GM12864 (cell line): Measurements from ENCODE around the gene SMIM29.

ENCODE experiments used
- DNase-seq: peaks from one replicate; pipeline ENCODE4 v3.0.0-alpha.2; 2011; ENCODE audit warnings: low read depth
- H3K4me3 ChIP-seq: 2 replicates; pipeline ENCODE4 v1.5.1; 2011; ENCODE audit warnings: mild to moderate bottlenecking, low read depth, low read length, control low read depth
- CTCF ChIP-seq: IDR thresholded peaks from 2 replicates; pipeline ENCODE4 v1.5.1; 2011; ENCODE audit warnings: low read depth, mild to moderate bottlenecking, moderate library complexity, low read length, control low read depth, inconsistent platforms; ENCODE audit errors: missing control alignments

SMIM29 gene

DNA sequence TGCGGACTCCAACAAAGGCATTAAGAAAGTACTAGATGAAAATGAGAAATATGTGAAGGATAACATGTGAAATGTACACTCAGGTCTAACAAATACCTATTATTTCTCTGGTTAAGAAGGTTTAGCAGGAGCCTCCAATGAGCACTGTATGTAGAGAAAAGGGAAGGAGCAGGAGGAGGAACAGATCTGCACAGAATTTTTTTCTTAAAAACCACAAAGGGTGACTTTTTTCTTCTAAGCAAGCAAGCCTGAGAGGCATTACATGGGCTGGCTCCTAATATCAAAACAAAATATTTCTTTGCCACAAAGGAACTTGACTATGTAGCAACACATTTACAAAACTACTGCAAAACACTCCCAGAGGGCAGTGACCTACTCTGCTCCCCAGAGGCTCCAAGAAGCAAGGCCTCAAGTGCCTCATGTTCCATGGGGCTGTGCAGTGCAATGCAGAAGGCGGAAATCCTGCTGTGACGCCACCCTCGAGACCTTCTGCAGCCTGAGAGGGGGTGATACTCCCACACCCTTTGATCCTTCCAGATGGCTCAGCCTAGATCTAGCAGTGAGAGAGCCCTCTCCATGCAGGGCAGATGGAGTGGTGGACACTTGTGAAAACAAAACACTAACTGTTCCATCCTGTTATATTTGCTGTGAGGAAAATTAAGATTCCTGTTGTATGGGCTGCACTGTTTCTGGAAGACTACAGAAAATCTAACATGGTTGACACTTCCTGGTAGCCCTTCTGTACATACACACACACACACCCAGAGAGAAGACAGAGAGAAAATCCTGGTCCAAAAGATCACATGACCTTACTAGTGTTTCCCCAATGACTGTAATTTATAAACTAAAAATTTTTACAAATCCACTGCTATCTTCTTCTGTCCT, 36.0 kb upstream of the SMIM29 start:
- H3K4me3 ChIP-seq: no peak overlapping the region
- DNase-seq: no peak
- no peak for TF ChIP-seq CTCF

DNA sequence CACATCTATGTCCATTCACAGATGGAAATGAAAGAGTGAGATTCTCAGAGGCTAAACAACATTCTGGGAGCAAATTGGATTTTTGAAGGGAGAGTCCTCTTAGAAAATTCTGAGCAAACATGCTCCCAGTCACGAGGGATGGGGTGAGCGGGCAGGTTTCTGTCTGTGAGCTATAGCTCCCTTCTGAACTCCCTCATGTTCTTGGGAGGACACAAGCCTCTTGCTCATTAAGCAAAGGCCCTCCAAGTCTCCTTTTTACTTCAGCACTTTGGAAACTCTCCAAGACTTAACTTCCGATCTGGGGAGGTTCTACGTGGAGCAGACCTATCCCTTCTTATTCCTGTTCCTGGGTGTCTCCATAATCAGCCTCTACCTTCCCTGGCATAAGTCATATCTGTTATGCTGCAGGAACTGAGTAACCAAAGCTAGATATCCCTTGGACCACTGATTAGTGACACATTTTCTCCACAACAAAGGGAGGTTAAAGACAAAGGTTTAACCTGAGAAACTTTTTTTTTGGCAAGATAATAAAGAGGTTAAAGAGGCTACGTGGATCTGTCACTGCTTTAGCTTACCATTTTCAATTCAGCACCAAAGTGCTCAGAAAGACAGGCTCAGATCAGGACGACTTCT, 33.0 kb upstream of the SMIM29 start:
- DNase-seq: no peak
- no peak for TF ChIP-seq CTCF
- H3K4me3 ChIP-seq: no peak overlapping the region

DNA sequence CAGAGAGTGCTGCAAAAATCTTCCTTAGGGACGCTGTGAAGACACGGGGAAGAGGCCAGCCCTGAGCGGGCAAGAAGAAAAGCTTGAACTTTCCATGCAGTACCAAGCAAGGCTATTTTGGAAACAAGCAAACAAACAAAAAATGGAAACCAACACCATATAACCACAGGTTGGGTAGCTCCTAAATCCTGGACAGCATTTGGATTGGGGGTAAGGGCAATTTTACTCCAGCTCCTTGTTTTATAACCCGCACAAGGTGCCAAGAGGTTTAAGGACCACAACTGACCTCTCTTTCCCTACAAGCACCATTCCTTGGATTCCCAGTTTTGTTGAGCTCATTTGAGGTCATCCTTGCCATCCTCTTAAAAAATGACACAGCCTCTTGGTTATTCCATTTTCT, 31.4 kb upstream of the SMIM29 start:
- H3K4me3 ChIP-seq: no peak overlapping the region
- no peak for DNase-seq
- no peak for TF ChIP-seq CTCF

DNA sequence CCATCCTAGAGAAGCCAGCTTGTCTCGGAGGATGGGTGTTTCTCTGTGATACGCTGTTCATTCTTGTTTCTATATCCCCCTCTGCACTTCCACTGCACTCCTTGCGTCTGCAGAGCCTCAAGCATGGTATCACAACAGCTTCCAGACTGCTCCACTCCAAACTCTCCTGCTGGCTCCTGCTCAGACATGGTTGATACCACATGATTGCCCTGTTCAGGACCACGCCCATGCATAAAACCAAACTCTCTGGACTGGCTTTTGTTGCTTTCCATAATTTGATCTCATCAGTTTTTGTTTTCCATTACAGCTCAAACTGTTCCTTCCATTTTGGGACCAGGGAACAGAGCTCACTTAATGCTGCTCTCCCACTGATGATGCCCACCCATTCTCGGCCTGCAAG, 30.0 kb upstream of the SMIM29 start:
- no peak for TF ChIP-seq CTCF
- no peak overlapping the region for H3K4me3 ChIP-seq
- DNase-seq: no peak

GRCh38 chr6:34277763-34278112, 28.9 kb upstream of the SMIM29 start:
- no peak for TF ChIP-seq CTCF
- no peak overlapping the region for H3K4me3 ChIP-seq
- no peak for DNase-seq

GRCh38 chr6:34276881-34277762, 28.3 kb upstream of the SMIM29 start:
- no peak overlapping the region for H3K4me3 ChIP-seq
- DNase-seq: no peak
- TF ChIP-seq CTCF: no peak
